Central memory CD8-positive, alpha-beta T cell (primary cell): ENCODE measurements around the gene APOL5.
"Not testable (repeated sequence)": the region's sequence is repeated elsewhere in the genome, so short reads cannot be mapped to it uniquely, and the experiment has no call there.

Experiments used
- ATAC-seq: fragments of 150-1000 bp; cut with Tn5 transposase; replicated peaks from 2 replicates; pipeline ENCODE4 v1.10.0; 2022; ENCODE audit warnings: mild to moderate bottlenecking, moderate FRiP score, moderate number of reproducible peaks; ENCODE audit not compliant: poor library complexity, severe bottlenecking; ENCODE audit errors: extremely low read depth
- DNase-seq, 2 donors: peaks; one replicate each; pipeline ENCODE4 v3.0.0; 2021; ENCODE audit warnings: low spot score in 2 of 2
- H3K27ac Mint-ChIP-seq: one replicate; pipeline ENCODE4 v1.8.0; 2022; ENCODE audit warnings: low read depth, mild to moderate bottlenecking, moderate library complexity, mixed read lengths
- H3K27me3 Mint-ChIP-seq: one replicate; pipeline ENCODE4 v1.8.0; 2022; ENCODE audit warnings: mixed read lengths
- H3K36me3 Mint-ChIP-seq: one replicate; pipeline ENCODE4 v1.8.0; 2022; ENCODE audit warnings: mild to moderate bottlenecking, moderate library complexity, mixed read lengths; ENCODE audit not compliant: insufficient read depth
- H3K4me1 Mint-ChIP-seq: one replicate; pipeline ENCODE4 v1.8.0; 2022; ENCODE audit warnings: mixed read lengths
- H3K4me3 Mint-ChIP-seq: one replicate; pipeline ENCODE4 v1.8.0; 2022; ENCODE audit warnings: mild to moderate bottlenecking, moderate library complexity, mixed read lengths
- H3K9me3 Mint-ChIP-seq: one replicate; pipeline ENCODE4 v1.8.0; 2022; ENCODE audit warnings: mixed read lengths

APOL5 gene

DNA sequence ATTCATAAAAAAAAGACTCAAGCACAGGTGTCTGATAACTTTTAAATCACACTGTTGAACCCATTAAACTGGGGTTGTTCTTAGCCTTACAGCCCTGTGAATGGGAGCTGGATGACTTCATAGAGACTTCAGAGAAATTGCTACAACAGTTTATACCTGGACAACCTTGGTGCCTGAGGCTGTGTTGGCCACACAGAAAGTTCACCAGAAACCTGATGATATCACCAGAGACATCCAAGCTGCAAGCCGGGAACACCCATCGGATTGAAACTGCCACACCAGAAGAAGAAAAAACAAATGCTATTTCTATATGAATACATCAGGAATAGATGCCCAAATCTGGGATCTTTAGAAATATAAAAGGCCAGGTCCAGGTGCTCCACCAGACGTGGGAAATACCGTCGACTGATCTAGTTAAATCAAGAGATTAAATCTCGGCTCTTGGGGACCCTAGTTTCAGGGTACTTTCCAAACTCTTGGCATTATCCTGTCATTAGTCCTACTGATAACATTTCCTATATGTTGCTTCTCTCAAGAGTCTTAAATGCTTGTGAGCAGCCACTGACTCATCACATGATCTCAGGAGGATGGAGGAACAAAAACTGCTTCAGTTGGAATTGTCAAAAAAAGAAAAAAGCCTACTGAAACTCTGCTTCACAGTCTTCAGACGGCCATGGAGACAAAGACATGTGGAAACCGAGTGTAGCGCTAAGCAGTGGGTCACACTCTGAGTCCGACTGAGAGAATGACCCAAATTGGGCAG is 28.6 kb upstream of the APOL5 start:
- H3K36me3 Mint-ChIP-seq: no peaks in the 10 kb centered on the region
- DNase-seq: no peak
- peaks cover 9% of the 10 kb centered on the region for H3K27me3 Mint-ChIP-seq
- H3K27ac Mint-ChIP-seq: peak overlapping the region; percentile 20
- H3K9me3 Mint-ChIP-seq: no peaks in the 10 kb centered on the region
- H3K4me1 Mint-ChIP-seq: no peaks in the 10 kb centered on the region
- H3K4me3 Mint-ChIP-seq: no peak overlapping the region
- no peak for ATAC-seq

DNA sequence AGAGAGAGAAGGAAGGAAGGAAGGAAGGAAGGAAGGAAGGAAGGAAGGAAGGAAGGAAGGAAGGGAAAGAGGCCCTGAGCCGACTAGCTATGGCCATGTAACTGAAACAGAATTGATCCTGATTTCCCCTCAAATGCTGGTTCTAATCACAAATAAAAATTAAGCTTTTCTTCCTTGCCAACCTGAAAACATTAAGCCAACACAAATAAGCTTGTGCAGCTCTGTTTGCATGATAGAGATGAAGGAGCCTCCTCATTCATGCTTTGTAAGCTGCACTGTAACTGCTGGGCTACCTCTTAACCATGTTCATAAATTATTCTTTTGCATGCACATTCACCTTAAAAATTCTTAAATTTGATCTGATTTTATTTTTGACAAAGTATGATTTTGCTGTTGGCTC is 27.7 kb upstream of the APOL5 start:
- Mint-ChIP-seq H3K27me3 (peaks cover 9% of the 10 kb centered on the region), H3K27ac (peak overlapping the region; percentile 20), H3K9me3 (no peaks in the 10 kb centered on the region), H3K4me3 (no peak overlapping the region), H3K36me3 (no peaks in the 10 kb centered on the region), H3K4me1 (no peaks in the 10 kb centered on the region)
- ATAC-seq (no peak), DNase-seq (no peak)

DNA sequence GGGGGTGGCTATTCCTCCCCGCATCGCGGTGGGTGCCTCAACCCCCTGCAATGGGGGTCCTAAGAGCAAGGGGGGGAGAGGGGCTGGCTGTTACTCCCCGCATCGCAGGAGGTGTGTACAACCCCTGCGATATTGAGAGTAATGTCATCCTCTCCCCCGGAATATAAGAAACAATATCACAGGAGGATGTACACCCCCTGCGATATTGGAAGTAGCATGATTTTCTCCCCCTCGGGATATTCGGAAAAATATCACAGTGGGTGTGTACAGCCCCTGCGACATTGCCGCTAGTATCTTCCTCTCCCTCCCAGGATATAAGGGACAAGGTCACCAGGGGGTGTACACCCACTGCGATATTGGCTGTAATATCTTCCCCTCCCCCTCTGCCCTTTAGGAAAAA is 22.5 kb upstream of the APOL5 start:
- no peak for ATAC-seq
- H3K4me1 Mint-ChIP-seq: no peaks in the 10 kb centered on the region
- H3K9me3 Mint-ChIP-seq: no peaks in the 10 kb centered on the region

DNA sequence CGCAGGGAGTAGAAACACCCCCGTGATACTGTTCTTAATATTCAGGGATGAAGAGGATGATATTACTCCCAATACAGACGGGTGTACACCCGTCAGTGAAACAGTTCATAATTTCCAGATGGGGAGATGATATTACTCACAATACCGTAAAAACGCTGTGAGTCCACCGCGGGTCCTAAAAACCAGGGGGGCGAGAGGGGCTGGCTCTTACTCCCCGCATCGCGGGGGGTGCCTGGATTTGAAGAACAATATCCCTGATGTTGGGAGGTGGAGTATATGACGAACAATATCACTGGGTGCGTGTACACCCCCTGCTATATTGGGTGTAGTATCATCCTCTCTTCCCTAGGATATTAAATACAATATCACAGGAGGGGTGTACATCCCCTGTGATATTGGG is 20.5 kb upstream of the APOL5 start:
- Mint-ChIP-seq H3K9me3 (no peaks in the 10 kb centered on the region), H3K4me3 (no peak overlapping the region), H3K4me1 (no peaks in the 10 kb centered on the region), H3K36me3 (no peaks in the 10 kb centered on the region), H3K27me3 (peaks cover 9% of the 10 kb centered on the region), H3K27ac (no peak overlapping the region)
- DNase-seq: no peak
- ATAC-seq: no peak

More for the DNA sequence above, 22.5 kb upstream of the APOL5 start:
- H3K27ac Mint-ChIP-seq: no peak overlapping the region
- peaks cover 9% of the 10 kb centered on the region for H3K27me3 Mint-ChIP-seq
- no peaks in the 10 kb centered on the region for H3K36me3 Mint-ChIP-seq
- no peak for DNase-seq
- H3K4me3 Mint-ChIP-seq: no peak overlapping the region

DNA sequence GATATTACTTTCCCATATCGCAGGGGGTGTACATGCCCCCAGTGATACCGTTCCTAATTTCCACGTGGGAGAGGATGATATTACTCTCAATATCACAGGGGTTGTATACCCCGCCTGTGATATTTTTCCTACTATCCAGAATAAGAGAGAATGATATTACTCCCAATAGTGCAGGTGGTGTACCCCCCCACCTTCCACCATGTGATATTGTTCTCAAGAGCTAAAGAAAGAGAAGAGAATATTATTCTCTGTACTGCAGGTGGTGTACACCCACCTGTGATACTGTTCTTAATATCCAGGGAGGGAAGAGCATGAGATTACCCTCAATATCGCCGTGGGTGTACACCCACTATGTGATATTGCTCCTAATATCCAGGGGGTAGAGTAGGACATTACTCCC is 17.8 kb upstream of the APOL5 start:
- H3K4me1 Mint-ChIP-seq, H3K4me3 Mint-ChIP-seq, H3K27ac Mint-ChIP-seq, H3K27me3 Mint-ChIP-seq, DNase-seq, ATAC-seq, H3K36me3 Mint-ChIP-seq, H3K9me3 Mint-ChIP-seq: not testable (repeated sequence)

DNA sequence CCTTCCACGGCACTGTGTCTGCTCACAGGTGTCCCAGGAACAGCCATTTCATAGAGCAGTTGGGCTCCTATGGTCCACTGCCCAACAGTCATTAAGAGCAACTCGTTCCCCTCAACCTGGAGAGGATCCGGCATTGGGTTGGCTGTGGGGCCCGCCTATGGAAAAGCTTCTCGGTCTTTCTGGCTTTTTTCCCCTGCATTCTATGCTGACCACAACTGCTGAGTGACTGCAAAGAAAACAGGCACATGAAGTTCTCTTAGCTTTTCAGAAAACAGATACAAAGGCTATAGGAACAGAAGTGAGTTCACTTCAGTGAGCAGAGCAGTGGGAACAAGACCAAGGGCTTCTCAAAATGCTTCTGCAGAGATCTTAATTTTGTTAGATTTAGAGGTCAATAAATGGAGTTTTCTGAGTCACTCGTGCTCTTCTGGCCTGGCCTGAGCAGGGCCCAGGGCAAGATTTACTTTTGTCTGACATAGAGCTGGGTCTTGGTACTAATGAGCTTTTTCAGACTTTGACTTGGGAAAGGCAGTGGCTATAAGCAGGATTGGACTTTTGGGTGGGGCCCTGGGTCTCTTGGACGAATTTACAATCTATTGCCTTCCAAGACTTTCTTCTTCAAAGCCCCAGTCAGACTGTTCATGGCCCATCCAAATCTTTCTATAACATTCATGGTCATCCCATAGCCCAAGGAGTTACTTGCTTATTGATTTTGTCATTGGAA is 13.6 kb upstream of the APOL5 start:
- Mint-ChIP-seq H3K27ac (no peak overlapping the region), H3K27me3 (no peaks in the 10 kb centered on the region), H3K4me1 (no peaks in the 10 kb centered on the region), H3K4me3 (no peak overlapping the region), H3K36me3 (no peaks in the 10 kb centered on the region), H3K9me3 (no peaks in the 10 kb centered on the region)
- no peak for ATAC-seq
- no peak for DNase-seq

DNA sequence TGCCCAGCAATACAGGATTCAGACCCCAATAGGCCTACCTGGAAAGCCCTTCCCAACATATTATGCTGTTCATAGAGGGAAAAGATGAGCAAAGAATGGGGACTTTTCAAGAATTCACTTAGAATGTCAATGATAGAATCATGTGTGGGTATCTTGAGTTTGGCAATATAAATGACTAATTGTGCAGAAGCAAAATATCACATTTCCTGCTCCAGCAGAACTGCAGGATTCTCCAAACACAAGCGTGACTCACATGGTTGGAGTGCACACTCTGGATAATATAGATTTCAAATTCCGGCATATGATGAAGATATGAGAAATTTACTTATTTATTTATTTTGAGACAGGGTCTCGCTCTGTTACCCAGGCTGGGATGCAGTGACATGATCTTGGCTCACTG is 12.5 kb upstream of the APOL5 start:
- H3K36me3 Mint-ChIP-seq: no peaks in the 10 kb centered on the region
- H3K27me3 Mint-ChIP-seq: no peaks in the 10 kb centered on the region
- no peak overlapping the region for H3K27ac Mint-ChIP-seq
- no peaks in the 10 kb centered on the region for H3K9me3 Mint-ChIP-seq
- no peaks in the 10 kb centered on the region for H3K4me1 Mint-ChIP-seq
- DNase-seq (no peak), ATAC-seq (no peak)
- no peak overlapping the region for H3K4me3 Mint-ChIP-seq

DNA sequence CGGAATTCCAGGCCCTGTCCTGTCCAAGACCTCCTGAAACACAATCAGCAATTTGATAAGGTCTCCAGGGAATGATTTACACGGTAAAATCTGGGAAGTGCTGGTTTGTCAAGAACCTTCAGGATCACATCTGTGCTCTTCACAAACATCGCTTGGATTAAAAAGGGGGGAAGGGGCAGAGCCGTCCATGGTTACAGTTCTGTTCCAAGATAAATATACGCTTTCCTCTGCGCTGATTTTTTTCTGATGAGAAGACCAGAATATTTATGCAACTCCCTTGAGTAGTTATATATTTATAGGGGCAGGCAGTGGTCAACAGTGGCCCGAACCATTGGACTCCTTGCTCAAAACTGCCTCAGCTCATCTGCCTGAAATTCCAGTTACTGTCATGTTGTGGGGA is 9.2 kb upstream of the APOL5 start:
- DNase-seq: no peak

DNA sequence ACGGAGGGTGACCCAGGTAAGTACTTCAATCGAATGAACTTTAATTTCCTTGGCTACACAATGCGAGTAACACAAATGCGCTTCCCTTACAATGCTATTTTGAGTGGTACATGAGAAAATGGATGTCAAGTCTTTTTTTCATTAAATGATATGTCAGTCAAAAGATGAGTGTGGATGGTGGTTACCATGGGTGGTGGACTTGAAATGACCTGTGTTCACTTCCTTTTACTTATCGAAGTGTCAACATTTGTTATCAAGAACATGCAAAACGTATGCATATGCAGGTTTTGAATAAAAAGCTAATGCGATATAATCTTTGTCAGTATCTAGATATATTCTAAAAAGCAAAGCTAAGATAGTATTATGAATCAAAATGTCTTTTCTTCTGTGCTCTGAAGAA is 8.8 kb upstream of the APOL5 start:
- ATAC-seq: no peak
- Mint-ChIP-seq H3K27ac (no peak overlapping the region), H3K27me3 (peaks cover 14% of the 10 kb centered on the region), H3K4me3 (no peak overlapping the region), H3K9me3 (peaks cover 9% of the 10 kb centered on the region), H3K36me3 (no peaks in the 10 kb centered on the region), H3K4me1 (no peaks in the 10 kb centered on the region)
- no peak for DNase-seq

More for the DNA sequence above, 9.2 kb upstream of the APOL5 start:
- H3K4me3 Mint-ChIP-seq: no peak overlapping the region
- no peaks in the 10 kb centered on the region for H3K36me3 Mint-ChIP-seq
- no peak for ATAC-seq
- H3K27me3 Mint-ChIP-seq: peaks cover 10% of the 10 kb centered on the region
- peaks cover 9% of the 10 kb centered on the region for H3K9me3 Mint-ChIP-seq
- no peak overlapping the region for H3K27ac Mint-ChIP-seq
- no peaks in the 10 kb centered on the region for H3K4me1 Mint-ChIP-seq

DNA sequence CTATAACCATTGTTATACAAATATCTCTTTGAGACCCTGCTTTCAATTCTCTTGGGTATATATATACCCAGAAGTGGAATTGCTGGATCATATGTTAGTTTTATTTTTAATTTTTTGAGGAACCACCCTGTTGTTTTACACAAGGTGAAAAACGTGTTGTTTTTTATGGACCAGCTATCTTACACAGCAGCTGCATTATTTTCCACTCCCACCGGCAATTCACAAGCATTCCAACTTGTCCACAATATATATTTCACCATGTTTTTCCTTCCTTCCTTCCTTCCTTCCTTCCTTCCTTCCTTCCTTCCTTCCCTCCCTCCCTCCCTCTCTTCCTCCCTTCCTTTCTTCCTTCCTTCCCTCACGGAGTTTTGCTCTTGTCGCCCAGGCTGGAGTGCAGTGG is 6.3 kb upstream of the APOL5 start:
- H3K27ac Mint-ChIP-seq: no peak overlapping the region
- no peak for DNase-seq
- peaks cover 31% of the 10 kb centered on the region for H3K27me3 Mint-ChIP-seq
- H3K9me3 Mint-ChIP-seq: peaks cover 9% of the 10 kb centered on the region
- no peaks in the 10 kb centered on the region for H3K36me3 Mint-ChIP-seq
- ATAC-seq: no peak
- no peaks in the 10 kb centered on the region for H3K4me1 Mint-ChIP-seq
- no peak overlapping the region for H3K4me3 Mint-ChIP-seq

DNA sequence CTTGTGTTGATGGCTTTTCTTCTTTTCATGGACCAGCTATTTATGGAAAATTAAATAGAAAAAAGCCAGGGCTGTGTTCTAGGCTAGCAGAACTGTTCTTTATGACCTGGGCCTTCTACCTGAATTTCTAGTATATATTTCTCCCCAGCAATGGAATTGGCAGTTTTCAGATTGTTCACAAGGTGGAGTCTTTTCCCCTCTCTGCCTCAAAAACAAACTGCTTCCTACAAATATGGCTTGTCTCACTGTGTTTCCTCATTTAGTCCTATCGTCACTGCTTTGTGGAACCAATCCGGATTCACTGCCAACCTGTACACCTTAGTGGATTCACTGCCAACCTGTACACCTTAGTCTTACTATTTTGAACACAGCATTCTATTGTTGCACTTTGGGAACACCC is 5.0 kb upstream of the APOL5 start:
- peaks cover 9% of the 10 kb centered on the region for H3K9me3 Mint-ChIP-seq
- H3K27ac Mint-ChIP-seq: no peak overlapping the region
- no peak for DNase-seq
- no peaks in the 10 kb centered on the region for H3K4me1 Mint-ChIP-seq
- no peak overlapping the region for H3K4me3 Mint-ChIP-seq
- ATAC-seq: no peak
- no peaks in the 10 kb centered on the region for H3K36me3 Mint-ChIP-seq
- peaks cover 31% of the 10 kb centered on the region for H3K27me3 Mint-ChIP-seq

DNA sequence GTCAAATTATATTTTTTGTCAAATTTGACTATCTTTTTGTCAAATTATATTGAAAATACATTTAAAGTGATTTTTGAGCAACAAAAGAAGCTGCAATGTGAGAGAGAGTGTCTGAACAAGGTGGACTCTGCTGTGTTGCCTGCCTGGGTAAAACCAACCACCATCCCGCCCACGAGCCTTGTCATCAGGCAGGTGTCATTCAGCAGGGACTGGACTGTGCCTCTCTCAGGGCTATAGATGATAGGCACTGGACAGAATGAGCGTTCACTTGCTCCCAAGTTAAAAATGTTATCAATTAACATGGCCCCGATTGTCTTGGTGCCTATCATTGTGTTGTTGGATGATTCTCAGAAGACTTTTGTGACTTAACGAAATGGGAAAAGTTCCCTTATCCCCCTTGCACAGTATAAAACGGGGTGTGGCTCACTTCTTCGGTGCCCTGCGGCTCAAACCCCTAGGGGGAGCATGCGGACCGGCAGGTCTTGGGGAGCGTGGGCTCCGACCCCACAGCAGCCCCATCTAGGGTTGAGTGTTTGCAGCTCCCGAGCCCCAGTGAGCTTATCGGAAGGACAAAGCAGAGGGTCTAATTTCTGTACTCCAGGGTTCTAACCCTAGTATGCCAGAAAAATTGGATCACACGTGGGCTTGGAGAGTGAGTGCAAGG is 1.7 kb downstream of the APOL5 start:
- Mint-ChIP-seq H3K27ac (no peak overlapping the region), H3K36me3 (no peaks in the 10 kb centered on the region)
- ATAC-seq: no peak

DNA sequence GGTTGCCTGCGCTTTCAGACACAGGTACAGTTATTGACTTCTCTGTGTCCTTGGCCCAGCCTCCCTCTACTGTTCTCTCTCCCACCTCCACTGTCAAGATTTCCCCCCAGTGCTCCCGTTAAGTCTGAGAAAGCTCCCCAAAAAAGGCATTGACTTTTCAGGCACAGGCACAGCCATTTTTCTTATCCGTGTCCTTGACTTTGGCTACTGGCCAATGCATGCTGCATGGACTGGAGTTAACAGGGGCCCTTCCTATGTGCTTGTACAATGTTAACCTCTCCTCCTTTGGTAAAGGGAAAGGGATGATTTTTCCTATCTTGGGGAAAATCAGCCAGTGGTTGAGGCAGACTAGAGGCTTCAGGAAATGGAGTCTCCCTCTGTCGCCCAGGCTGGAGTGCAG is 4.3 kb downstream of the APOL5 start:
- Mint-ChIP-seq H3K4me3 (no peak overlapping the region), H3K36me3 (no peaks in the 10 kb centered on the region), H3K27me3 (no peaks in the 10 kb centered on the region), H3K27ac (no peak overlapping the region), H3K4me1 (no peaks in the 10 kb centered on the region), H3K9me3 (no peaks in the 10 kb centered on the region)
- DNase-seq (no peak), ATAC-seq (no peak)

More for the DNA sequence above, 1.7 kb downstream of the APOL5 start:
- H3K9me3 Mint-ChIP-seq: no peaks in the 10 kb centered on the region
- no peak for DNase-seq
- peaks cover 12% of the 10 kb centered on the region for H3K27me3 Mint-ChIP-seq
- H3K4me1 Mint-ChIP-seq: no peaks in the 10 kb centered on the region
- no peak overlapping the region for H3K4me3 Mint-ChIP-seq
